ENCODE data around the gene IGF1R. TPM values are rescaled to one million over a fixed set of nuclear protein-coding genes. Genes with fewer than 3 reads are reported as not detected.

The IGF1R gene
- total and polyA plus RNA-seq, 2 of the 13 experiments (the other 11 are each of a cell fraction or from before 2014, with no cell fraction given) = 15.9 to 18.4 TPM

DNA sequence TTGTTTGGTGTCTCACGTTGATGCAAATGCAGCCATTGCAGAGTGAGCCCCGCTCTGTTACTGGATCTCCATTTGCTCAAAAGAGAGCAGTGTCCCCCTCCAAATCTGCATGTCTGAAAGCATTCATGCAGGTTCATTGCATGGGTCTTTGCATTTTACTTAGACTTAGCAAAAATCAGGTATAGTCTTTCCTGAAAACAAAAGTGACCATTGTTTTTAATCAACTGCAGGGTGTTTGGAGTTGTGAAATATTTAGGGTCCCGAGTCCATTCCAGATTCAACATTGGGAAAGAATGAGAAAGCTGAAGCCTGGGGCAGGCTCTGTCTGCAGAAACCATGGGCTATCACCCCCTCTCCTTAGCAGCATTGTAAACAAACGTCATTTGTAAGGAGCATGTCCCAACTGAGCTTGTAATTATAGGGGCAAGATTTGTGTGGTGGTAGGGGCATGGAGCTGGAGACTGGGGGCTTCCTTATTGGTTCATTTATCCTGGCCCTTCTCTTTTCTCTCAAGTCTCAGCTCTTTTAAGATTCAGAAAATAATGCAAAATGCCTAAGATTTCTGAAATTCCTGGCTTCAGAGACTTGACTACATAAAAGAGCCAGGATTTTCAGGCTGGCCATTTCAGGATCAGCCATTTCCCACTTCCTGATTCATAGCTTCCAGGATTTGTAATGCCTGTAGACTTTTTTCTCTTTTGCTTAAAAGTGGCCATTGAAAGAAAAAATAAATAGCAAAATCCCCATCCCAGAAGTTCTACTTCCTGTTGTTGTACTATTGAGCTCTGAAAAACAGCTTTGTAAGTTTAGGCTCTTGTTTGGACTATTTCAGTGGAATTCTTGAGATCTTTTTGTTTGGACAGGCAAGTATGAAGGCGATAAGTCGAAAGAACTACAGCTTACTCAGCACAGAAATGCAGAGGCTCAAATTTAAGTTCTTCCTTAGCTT is 23.0 kb downstream of the IGF1R start:
- CTCF ChIA-PET (ENCODE audit: low intra/inter-chr PET ratio, low total read pairs) = no interaction called here
- POLR2A ChIA-PET = interaction anchor here (0.6 to 1.8 kb wide), 7 partner anchors 11 to 100 kb away, joined by 3 to 12 read pairs (median 5); partner anchors contain the start of gene IGF1R
- peaks cover 98% of the 10 kb centered on the region for H3K4me1 ChIP-seq (ENCODE audit: insufficient read depth, low read length)
- TF ChIP-seq, protein P1, sequence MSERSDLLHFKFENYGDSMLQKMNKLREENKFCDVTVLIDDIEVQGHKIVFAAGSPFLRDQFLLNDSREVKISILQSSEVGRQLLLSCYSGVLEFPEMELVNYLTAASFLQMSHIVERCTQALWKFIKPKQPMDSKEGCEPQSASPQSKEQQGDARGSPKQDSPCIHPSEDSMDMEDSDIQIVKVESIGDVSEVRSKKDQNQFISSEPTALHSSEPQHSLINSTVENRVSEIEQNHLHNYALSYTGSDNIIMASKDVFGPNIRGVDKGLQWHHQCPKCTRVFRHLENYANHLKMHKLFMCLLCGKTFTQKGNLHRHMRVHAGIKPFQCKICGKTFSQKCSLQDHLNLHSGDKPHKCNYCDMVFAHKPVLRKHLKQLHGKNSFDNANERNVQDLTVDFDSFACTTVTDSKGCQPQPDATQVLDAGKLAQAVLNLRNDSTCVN (CRISPR knock-in tag; IDR thresholded peaks at IDR 0.05; ENCODE audit: borderline replicate concordance) = peak; percentile 54; the same call in 1 of the 2 replicates
- peak; percentile 70; the same call in 1 of the 2 replicates for TF ChIP-seq SSRP1 (CRISPR knock-in tag; IDR thresholded peaks at IDR 0.05)
- no peak for TF ChIP-seq POLR2AphosphoS2 (IDR thresholded peaks at IDR 0.05; ENCODE audit: low read depth, low read length)
- peak; percentile 65 for TF ChIP-seq HDAC1 (CRISPR knock-in tag; IDR thresholded peaks at IDR 0.05)
- no peak for TF ChIP-seq DBP (CRISPR knock-in tag; IDR thresholded peaks at IDR 0.05; ENCODE audit: not compliant biosample characterization)
- no peak for TF ChIP-seq ZNF788 (CRISPR knock-in tag; IDR thresholded peaks at IDR 0.05; ENCODE audit: borderline replicate concordance)
- TF ChIP-seq JUNB (CRISPR knock-in tag; IDR thresholded peaks at IDR 0.05; ENCODE audit: borderline replicate concordance) = no peak
- TF ChIP-seq, protein P2, sequence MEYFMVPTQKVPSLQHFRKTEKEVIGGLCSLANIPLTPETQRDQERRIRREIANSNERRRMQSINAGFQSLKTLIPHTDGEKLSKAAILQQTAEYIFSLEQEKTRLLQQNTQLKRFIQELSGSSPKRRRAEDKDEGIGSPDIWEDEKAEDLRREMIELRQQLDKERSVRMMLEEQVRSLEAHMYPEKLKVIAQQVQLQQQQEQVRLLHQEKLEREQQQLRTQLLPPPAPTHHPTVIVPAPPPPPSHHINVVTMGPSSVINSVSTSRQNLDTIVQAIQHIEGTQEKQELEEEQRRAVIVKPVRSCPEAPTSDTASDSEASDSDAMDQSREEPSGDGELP (IDR thresholded peaks at IDR 0.05; ENCODE audit: borderline replicate concordance, low read depth) = peak; percentile 33; the same call in 1 of the 2 replicates
- TF ChIP-seq, protein P3, sequence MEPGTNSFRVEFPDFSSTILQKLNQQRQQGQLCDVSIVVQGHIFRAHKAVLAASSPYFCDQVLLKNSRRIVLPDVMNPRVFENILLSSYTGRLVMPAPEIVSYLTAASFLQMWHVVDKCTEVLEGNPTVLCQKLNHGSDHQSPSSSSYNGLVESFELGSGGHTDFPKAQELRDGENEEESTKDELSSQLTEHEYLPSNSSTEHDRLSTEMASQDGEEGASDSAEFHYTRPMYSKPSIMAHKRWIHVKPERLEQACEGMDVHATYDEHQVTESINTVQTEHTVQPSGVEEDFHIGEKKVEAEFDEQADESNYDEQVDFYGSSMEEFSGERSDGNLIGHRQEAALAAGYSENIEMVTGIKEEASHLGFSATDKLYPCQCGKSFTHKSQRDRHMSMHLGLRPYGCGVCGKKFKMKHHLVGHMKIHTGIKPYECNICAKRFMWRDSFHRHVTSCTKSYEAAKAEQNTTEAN (CRISPR knock-in tag; conservative IDR thresholded peaks at IDR 0.05) = 0 out of 2 replicates have a peak, but pooled peaks have one; percentile 59
- TF ChIP-seq ZHX2 (IDR thresholded peaks at IDR 0.05; ENCODE audit: low read depth) = no peak
- TF ChIP-seq ZHX2 (CRISPR knock-in tag; IDR thresholded peaks at IDR 0.05; ENCODE audit: borderline replicate concordance) = no peak
- TF ChIP-seq SMARCC2 (IDR thresholded peaks at IDR 0.05) = peak; percentile 62; the same call in 1 of the 2 replicates

More for the DNA sequence above, 23.0 kb downstream of the IGF1R start:
- H3K4me2 ChIP-seq (ENCODE audit: low read depth, low read length) = peak overlapping the region; percentile 80
- intact Hi-C loops (cut with micrococcal nuclease; ENCODE audit: unreplicated experiment) = loop anchor here (2.0 kb wide), 1 partner anchor 107 kb away; no protein-coding TSS in a partner anchor
- peak; percentile 82 for ATAC-seq
- no peaks in the 10 kb centered on the region for H3K27me3 ChIP-seq (ENCODE audit: control insufficient read depth in 1 of 2, insufficient read depth in 2 of 2, low read length in 2 of 2)
- no peak overlapping the region for H2AFZ ChIP-seq (ENCODE audit: low read length)
- peak overlapping the region; percentile 92 for H3K27ac ChIP-seq (ENCODE audit: extremely low read length, insufficient read depth, low read length)
- BruUV-seq (replicated peaks) = no TSS peak
- H3K36me3 ChIP-seq (replicated peaks in 1 of 2; ENCODE audit: control insufficient read depth in 1 of 2, insufficient read depth in 2 of 2, low read length in 2 of 2) = no peaks in the 10 kb centered on the region
- peak; percentile 64 for FAIRE-seq
- H3K9ac ChIP-seq (ENCODE audit: insufficient read depth, low read depth, low read length) = peak overlapping the region; percentile 64
- H3K9me3 ChIP-seq (ENCODE audit: low read length) = no peaks in the 10 kb centered on the region
- peaks cover 83% of the 10 kb centered on the region for H3K79me2 ChIP-seq (ENCODE audit: insufficient read depth, low read length)
- WGBS (ENCODE audit: low lambda C conversion rate) = 1% methylated on average over 5 of the region's 6 CpGs
- no peaks in the 10 kb centered on the region for H4K20me1 ChIP-seq (ENCODE audit: insufficient read depth, low read length)
- peak; percentile 95 for DNase-seq (ENCODE audit: low spot score)
- in situ Hi-C loops (cut with HindIII; ENCODE audit: extremely low pct_ligation_motif_present, low pct_unique_long_range_greater_than_20kb) = no loop called here
- H3K4me3 ChIP-seq (replicated peaks in 1 of 3; ENCODE audit: insufficient read depth in 1 of 3, low read depth in 2 of 3, low read length in 3 of 3) = peak overlapping the region; percentile 1 to 47 (median 32); a peak in 2 of 6 replicates
